Measurements from ENCODE around the gene ASH1L. TPM values are rescaled to one million over a fixed set of nuclear protein-coding genes. Genes with fewer than 3 reads are reported as not detected.
"Not testable (repeated sequence)": the region's sequence is repeated elsewhere in the genome, so short reads cannot be mapped to it uniquely, and the experiment has no call there.

ASH1L gene, protein sequence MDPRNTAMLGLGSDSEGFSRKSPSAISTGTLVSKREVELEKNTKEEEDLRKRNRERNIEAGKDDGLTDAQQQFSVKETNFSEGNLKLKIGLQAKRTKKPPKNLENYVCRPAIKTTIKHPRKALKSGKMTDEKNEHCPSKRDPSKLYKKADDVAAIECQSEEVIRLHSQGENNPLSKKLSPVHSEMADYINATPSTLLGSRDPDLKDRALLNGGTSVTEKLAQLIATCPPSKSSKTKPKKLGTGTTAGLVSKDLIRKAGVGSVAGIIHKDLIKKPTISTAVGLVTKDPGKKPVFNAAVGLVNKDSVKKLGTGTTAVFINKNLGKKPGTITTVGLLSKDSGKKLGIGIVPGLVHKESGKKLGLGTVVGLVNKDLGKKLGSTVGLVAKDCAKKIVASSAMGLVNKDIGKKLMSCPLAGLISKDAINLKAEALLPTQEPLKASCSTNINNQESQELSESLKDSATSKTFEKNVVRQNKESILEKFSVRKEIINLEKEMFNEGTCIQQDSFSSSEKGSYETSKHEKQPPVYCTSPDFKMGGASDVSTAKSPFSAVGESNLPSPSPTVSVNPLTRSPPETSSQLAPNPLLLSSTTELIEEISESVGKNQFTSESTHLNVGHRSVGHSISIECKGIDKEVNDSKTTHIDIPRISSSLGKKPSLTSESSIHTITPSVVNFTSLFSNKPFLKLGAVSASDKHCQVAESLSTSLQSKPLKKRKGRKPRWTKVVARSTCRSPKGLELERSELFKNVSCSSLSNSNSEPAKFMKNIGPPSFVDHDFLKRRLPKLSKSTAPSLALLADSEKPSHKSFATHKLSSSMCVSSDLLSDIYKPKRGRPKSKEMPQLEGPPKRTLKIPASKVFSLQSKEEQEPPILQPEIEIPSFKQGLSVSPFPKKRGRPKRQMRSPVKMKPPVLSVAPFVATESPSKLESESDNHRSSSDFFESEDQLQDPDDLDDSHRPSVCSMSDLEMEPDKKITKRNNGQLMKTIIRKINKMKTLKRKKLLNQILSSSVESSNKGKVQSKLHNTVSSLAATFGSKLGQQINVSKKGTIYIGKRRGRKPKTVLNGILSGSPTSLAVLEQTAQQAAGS (N-terminal part only)
- 44.8 and 59.9 TPM in 2 replicates for total RNA-seq (ENCODE audit: low replicate concordance)

GRCh38 chr1:155562581-155563376 is at the start of gene ASH1L:
Gene ASH1L (minus strand): TSS chr1:155562803. CDS start chr1:155521519, 41,284 bp downstream.
- peak within 1 kb of the TSS; percentile 87 for H3K4me3 ChIP-seq (ENCODE audit: low read depth, low read length)
- no peak for TF ChIP-seq CTCF (IDR thresholded peaks at IDR 0.05; ENCODE audit: insufficient read depth, low read length)
- peak; percentile 89 for DNase-seq (ENCODE audit: low read depth)

DNA sequence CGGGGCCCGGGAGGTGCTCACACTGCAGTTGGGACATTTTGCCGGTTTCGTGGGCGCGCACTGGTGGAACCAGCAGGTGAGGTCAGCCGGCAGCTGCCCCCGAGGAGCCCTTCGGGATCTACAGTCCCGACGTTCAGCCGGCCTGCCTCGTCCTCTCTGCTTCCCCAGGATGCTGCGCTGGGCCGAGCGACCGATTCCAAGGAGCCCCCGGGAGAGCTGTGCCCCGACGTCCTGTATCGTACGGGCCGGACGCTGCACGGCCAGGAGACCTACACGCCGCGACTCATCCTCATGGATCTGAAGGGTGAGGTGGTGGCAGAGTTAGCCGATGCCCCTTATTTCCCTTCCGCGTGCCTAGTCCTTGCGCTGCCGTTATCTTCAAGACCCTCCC is 47.6 kb upstream of the ASH1L start:
- H3K4me3 ChIP-seq (ENCODE audit: low read depth, low read length): peak overlapping the region; percentile 61

GRCh38 chr1:155609515-155610256 is 47.1 kb upstream of the ASH1L start, which contains the start of gene MSTO1:
Gene MSTO1 (plus strand): TSS chr1:155610218. CDS start chr1:155610249, 31 bp downstream.
- peak within 1 kb of the TSS; percentile 73 for H3K4me3 ChIP-seq (ENCODE audit: low read depth, low read length)
- peak; percentile 97 for DNase-seq (ENCODE audit: low read depth)
- no peak for TF ChIP-seq CTCF (IDR thresholded peaks at IDR 0.05; ENCODE audit: insufficient read depth, low read length)

More for the DNA sequence above, 47.6 kb upstream of the ASH1L start:
- not testable (repeated sequence) for DNase-seq (ENCODE audit: low read depth)

DNA sequence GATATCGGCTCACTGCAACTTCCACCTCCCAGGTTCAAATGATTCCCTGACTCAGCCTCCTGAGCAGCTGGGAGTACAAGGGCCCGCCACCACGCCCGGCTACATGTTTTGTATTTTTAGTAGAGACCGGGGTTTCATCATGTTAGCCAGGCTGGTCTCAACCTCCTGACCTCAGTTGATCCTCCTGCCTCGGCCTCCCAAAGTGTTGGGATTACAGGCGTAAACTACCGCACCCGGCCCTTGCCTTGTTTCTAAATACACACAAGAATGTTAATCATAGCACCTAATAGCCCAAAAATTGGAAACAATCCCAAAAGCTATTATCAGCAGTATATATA is 46.3 kb upstream of the ASH1L start:
- no peak for TF ChIP-seq CTCF (IDR thresholded peaks at IDR 0.05; ENCODE audit: insufficient read depth, low read length)

GRCh38 chr1:155607708-155608107 is 45.1 kb upstream of the ASH1L start:
- no peak for TF ChIP-seq CTCF (IDR thresholded peaks at IDR 0.05; ENCODE audit: insufficient read depth, low read length)
- DNase-seq (ENCODE audit: low read depth): no peak

More for the DNA sequence above, 46.3 kb upstream of the ASH1L start:
- DNase-seq (ENCODE audit: low read depth): no peak
- no peak overlapping the region for H3K4me3 ChIP-seq (ENCODE audit: low read depth, low read length)

GRCh38 chr1:155599828-155600572 is 37.4 kb upstream of the ASH1L start:
- not testable (repeated sequence) for H3K4me3 ChIP-seq (ENCODE audit: low read depth, low read length); DNase-seq (ENCODE audit: low read depth)

More at GRCh38 chr1:155607708-155608107, 45.1 kb upstream of the ASH1L start:
- no peak overlapping the region for H3K4me3 ChIP-seq (ENCODE audit: low read depth, low read length)

All from fibroblast of the aortic adventitia (primary cell).